Ovary (tissue), 3 donors: Measurements from ENCODE around the gene XXYLT1.

Experiments
- EP300 ChIP-seq: sonication (generic); formaldehyde crosslinking; IDR thresholded peaks from one replicate; pipeline ENCODE4 v1.6.1; 2017; ENCODE audit warnings: antibody characterized with exemption
- TF ChIP-seq, protein P1 (sequence below), 3 donors: fragments of 450-650 bp in 2 of 3; fragments of 200-600 bp in 1 of 3; IDR thresholded peaks; one replicate each; pipeline versions ENCODE4 v1.5.1 to v1.8.0; 2016 to 2022; ENCODE audit warnings: antibody characterized with exemption in 3 of 3, mild to moderate bottlenecking in 1 of 3
- donor health status: DM: no; HTN: no; CAD: no.

DNA sequence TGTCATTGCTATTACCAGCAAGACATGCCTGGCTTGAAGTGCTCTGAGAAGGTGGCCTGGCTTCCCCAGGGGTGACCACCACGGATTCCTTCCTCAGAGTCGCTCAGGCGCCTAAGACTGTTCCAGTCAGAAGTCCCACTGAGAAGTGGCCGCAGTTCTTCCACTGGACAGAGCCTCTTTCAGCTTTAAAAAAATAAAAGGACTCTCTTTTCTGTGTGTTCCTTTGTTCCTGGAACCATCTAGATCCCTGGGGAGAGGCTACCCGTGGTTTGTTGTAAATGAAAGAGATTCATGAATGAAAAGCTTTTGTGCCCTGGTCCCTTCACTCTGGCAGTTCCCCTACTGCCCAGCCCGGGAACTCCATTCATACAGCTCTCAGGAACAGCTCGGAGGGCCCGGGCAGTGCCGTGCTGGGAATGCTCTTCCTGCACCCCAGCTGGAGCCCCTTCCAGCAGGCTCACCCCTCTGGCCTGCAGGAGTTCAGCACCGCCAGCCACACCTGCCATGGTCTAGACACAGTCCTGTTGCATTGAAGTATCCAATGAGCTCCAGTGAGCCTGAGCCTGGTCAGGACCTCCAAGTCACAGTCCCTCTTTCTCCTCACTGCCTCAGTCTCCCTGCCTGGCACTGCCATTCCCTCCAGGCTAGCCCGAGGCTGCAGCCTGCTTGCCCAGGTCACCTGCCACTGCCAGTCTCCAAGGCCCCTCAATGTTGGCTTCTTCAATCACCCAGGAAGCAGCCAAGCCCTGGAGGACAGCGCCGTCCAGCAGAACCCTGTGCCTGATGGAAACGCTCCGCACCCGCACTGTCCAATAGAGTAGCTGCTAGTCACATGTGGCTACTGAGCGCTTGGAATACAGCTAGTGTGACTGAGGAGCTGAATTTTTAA lies 75.4 kb downstream of the XXYLT1 start:
- TF ChIP-seq, protein P1, sequence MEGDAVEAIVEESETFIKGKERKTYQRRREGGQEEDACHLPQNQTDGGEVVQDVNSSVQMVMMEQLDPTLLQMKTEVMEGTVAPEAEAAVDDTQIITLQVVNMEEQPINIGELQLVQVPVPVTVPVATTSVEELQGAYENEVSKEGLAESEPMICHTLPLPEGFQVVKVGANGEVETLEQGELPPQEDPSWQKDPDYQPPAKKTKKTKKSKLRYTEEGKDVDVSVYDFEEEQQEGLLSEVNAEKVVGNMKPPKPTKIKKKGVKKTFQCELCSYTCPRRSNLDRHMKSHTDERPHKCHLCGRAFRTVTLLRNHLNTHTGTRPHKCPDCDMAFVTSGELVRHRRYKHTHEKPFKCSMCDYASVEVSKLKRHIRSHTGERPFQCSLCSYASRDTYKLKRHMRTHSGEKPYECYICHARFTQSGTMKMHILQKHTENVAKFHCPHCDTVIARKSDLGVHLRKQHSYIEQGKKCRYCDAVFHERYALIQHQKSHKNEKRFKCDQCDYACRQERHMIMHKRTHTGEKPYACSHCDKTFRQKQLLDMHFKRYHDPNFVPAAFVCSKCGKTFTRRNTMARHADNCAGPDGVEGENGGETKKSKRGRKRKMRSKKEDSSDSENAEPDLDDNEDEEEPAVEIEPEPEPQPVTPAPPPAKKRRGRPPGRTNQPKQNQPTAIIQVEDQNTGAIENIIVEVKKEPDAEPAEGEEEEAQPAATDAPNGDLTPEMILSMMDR (IDR thresholded peaks at IDR 0.05), result no peak
- no peak for TF ChIP-seq EP300
